GM21381 (cell line): Measurements from ENCODE around the gene NPIPB12.
"Not testable (repeated sequence)": the region's sequence is repeated elsewhere in the genome, so short reads cannot be mapped to it uniquely, and the experiment has no call there.

Experiments used
- ATAC-seq: cut with Tn5 transposase; IDR thresholded peaks from one replicate; pipeline ENCODE4 v1.9.1; 2021; ENCODE audit warnings: mild to moderate bottlenecking, moderate library complexity; ENCODE audit not compliant: unreplicated experiment

NPIPB12 gene

DNA sequence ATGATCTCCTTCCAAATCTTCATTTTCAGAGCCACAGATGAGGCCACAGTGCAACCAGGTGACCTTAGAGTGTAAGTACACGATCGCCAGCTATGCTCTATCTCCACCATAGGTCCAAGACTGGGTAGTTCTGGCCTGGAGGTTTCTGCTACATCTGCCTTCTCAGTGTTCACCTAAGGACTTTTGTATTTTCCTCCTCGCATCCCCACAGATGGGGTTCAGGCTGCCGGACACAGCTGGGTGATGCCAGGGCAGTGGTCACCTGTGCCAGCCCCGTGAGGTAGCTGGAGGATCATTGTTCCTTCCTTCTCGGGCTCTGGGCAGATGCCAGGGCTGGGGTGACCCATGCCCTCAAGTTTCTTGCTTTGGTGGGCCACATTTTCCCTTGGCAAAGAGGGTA lies at the start of gene NPIPB12:
Gene NPIPB12, minus strand, starts transcription at position 101 of the 400 bp plus-strand sequence.
- ATAC-seq = not testable (repeated sequence)

DNA sequence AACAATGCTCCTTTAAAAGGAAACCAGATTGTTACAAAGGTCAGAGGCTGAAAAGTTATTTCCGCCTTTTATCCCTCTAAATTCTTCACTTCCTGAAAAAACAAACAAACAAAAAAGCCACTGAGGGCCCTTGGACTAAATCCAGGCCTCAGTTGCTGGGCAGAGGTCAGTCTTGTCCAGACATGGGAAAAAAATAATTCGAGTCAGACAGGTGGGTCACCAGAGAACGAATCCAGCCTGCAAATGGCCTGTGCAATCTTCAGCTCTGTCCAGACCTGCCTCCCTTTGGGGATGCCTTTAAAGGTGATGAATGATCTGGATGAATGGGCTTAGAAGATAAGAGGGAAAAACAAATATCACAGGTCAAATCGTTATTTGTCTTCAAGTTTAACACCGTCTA lies 15.3 kb upstream of the NPIPB12 start:
- not testable (repeated sequence) for ATAC-seq

DNA sequence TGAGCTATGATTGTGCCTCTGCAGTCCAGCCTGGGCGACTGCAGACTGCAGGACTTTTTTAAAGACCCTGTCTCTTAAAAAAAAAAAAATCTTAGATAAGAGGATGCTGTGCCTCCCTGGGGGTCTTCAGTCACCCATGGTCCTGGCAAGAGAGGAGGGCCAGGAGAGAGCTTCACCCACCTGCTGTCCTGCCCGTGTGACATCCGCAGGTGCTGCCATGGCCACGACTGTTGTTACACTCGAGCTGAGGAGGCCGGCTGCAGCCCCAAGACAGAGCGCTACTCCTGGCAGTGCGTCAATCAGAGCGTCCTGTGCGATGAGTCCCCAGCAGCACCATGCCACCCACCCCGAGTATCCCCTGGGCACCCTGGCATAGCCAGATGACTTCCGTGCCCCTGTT lies 23.9 kb downstream of the NPIPB12 start:
- not testable (repeated sequence) for ATAC-seq

DNA sequence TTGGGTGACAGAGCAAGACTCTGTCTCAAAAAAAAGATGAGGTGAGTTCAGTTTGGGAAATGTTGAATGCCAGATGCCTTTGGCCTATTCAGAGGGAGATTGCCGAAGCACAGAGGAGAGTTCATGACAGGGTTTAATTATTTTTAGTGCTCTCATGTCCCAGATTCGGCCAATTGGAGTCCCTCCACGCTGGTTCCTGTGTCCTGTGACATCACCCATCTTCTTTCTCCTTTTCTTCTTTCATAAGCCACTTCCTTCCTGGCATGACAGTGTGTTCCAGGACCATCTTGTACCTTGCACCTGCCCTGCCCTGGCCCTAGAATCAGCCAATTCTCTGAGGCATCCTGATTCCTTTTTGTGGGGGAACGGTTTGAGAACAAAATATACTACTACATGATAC lies 34.1 kb downstream of the NPIPB12 start:
- not testable (repeated sequence) for ATAC-seq

DNA sequence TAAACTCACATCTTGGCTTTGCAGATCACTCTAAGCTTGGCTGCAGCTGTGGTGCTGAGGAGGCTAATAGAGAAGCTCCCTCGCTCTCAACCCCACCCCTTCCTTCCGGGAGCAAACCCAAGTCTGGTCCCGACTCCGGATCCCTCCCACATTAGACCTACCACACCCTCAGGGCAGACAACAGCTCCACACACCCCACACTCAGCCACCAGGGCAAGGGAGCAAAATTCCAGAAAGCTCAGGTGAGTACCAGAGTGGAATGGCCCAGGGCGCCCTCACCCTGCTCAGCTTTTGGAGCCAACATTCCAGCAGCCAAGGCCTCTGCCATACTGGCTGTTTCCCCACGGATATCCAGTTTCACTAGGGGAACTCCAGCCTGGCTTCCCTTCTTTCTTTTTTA lies 36.5 kb downstream of the NPIPB12 start:
- ATAC-seq = not testable (repeated sequence)

DNA sequence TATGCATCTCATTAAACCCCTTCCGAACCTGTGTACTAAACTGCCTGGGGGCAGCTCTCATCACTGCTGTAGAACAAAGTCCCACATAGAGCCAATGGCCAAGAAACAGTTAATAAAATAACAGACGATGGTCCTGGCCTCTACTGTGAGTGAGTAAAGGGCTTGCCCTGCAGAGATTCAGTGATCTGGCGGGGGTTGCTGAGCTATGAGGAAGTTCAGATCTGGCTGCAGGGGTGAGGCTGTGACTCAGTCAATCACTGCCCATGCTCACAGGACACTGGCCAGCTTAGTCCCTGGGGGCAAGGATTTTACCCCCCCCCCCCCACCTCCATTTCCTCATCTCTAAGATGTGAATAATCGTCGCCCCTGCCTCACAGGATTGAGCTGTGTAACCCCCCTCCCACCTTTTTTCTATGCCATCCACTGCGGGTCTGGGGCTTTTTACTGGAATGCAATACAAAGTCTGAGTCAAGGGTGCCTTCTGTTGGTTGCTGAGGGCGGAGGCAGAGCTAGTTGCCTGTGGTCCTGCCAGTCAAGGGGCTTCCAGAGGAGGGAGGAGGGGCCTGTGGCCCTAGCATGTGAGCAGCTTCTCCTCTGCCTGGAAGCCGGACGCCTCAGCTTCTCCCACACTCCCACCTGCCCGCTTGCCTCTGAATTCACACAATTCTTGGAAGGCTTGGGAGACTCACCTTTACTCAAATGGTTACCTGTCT lies 38.4 kb downstream of the NPIPB12 start:
- ATAC-seq = not testable (repeated sequence)

DNA sequence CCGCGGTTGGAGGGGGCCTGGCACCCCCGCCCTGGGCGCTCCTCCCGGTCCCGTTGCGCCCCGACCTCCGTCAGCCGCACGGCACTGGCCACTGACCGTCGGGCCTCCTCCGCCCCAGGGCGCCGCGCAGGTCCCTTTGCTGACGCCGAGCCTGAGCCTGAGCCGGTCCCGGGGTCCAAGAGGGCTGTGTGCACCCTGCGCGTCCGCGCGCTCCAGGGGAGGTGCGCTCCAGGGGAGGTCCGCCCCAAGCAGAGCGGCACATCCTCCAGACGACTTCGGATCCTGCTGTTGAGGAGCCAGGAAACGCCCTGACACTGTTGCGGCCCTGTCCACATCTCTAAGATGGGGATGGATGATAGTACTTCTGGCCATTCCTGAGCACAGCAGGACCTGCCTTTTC lies 39.3 kb downstream of the NPIPB12 start:
- not testable (repeated sequence) for ATAC-seq

DNA sequence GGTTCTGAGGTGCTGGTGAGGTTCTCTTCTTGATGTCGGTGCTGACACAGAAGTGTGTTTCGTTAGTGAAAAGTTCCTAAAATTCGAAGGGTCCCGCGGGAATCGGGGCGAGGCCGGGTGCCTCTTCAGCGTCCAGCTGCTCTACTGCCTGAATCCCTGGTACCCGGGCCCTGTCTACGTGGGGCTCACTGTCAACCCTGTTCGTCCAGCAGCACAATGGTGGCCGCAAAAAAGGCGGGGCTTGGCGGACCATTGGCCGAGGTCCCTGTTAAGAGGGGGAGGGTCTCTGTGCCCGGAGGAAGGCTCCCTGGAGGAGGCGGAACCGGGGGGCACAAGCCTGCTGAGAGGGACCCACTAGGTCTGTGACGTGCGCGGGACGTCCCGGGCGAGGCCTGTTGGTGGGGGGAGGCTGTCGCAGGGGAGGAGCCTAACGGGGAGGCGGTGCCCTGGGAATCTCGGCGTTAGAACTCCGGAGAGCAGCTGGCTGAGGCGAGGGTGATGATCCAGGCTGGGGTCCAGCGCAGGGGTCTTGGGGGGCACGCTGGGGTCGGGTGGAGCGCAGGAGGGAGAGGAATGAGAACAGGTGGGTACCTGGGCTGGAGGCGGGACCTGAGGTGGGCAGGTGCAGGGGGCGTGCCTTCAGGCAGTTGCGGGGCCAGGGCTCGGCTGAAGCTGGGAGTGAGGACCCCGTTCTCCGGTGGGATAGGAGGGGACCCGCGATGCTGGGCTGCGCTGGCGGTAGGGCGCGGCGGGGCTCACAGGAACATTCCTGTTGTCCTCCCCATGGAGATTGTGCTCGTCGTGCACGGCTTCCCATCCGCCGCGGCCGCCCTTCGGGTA lies 40.0 kb downstream of the NPIPB12 start:
- not testable (repeated sequence) for ATAC-seq

DNA sequence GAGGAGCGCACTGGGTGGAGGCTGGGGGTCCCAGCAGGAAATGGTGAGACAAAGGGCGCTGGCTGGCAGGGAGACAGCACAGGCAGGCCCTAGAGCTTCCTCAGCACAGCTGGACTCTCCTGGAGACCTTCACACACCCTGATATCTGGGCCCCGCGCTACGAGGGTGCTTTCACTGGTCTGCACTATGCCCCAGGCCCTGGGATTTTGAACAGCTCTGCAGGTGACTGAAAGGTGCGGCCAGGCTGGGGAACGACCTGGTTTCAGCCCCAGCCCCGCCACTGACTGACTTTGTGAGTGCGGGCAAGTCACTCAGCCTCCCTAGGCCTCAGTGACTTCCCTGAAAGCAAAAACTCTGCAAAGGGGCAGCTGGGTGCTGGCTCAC lies 45.6 kb downstream of the NPIPB12 start:
- not testable (repeated sequence) for ATAC-seq

DNA sequence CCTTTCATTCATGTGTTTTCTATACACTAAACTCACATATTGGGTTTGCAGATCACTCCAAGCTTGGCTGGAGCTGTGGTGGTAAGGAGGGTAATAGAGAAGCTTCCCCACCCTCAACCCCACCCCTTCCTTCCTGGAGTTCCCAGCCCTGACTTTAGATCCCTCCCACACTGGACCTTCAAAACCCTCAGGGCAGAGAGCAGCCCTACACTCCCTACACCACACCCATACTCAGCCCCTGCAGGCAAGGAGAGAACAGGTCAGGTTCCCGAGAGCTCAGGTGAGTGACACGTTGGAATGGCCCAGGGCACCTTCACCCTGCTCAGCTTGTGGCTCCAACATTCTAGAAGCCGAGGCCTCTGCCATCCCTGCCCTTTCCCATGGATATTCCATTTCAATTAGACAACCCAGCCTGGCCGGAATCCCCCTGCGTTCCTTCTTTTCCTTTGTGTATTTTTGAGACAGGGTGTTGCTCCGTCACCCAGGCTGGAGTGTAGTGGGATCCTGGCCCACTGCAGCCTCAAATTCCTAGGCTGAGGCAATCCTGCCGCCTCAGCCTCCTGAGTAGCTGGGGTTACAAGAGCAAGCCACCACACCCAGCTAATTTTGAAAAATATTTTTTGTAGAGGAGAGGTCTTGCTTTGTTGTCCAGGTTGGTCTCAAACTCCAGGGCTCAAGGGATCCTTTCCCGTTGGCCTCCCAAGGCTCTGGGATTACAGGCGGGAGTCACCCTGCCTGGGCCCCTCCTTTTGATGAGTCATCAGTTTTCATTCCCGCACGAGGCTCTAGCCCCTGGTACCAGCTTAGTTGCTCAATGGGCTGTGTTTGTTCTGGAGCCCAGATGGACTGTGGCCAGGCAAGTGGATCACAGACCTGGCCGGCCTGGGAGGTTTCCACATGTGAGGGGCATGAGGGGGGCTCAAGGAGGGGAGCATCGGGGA lies 46.2 kb downstream of the NPIPB12 start, which contains the start of gene SULT1A4:
Gene SULT1A4, plus strand, starts transcription at position 208 of the 941 bp plus-strand sequence. CDS start 1,473 bp downstream, outside the sequence.
- ATAC-seq = not testable (repeated sequence)

DNA sequence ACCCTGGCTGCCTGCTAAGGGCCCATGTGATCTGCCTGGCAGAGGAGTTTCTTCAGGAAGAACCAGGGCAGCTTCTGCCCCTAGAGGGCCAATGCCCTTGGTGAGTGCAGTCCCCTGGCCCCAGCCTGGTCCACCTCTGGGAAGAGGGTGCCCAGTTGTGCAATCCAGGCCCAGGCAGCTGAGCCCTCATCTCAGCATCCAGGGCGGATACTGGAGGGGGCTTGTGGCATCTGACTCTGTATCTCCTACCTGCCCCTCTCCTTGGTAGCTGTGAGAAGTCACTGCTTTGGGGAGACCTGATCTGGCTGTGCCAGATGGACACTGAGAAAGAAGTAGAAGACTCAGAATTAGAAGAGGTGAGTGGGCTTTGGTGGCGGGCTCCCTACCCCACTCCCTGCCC lies 48.5 kb downstream of the NPIPB12 start:
- not testable (repeated sequence) for ATAC-seq

DNA sequence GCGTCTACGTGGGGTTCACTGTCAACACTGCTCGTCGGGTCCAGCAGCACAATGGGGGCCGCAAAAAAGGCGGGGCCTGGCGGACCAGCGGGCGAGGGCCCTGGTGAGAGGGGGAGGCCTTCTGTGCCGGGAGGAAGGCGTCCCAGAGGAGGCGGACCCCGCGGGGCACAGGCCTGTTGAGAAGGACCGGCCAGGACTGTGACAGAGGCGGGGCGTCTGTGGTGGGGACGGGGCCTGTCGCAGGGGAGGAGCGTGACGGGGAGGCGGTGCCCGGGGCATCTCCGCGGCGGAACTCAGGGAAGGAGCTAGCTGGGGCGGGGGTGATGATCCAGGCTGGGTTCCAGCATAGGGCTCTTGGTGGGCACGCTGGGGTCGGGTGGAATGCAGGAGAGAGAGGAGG lies 51.4 kb downstream of the NPIPB12 start:
- ATAC-seq = peak; percentile 54

DNA sequence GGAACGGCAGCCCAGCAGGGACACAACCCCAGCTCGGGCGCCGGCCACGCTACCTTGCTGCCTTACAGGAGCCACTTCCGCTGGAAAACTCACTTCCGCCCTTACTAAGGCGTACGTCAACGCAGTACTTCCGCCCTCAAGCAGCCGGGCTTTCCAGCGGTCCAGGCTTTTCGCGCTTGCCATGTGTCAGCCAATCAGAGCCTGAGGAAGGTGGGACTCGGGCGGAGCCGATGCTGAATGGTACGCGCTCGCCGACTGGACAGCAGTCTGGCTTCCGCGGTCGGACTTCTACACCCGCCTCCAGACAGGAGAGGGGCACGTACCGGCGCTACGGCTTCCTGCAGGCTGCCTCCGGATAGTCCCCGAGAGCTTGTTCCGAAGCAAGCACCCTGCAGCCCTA lies 51.9 kb downstream of the NPIPB12 start, which contains the start of the genes BOLA2 and SLX1B:
Gene BOLA2, minus strand, starts transcription at position 83 of the 400 bp plus-strand sequence. CDS start 98 bp downstream, outside the sequence.
Gene SLX1B, plus strand, starts transcription at position 265 of the 400 bp plus-strand sequence.
- ATAC-seq = peak; percentile 77

DNA sequence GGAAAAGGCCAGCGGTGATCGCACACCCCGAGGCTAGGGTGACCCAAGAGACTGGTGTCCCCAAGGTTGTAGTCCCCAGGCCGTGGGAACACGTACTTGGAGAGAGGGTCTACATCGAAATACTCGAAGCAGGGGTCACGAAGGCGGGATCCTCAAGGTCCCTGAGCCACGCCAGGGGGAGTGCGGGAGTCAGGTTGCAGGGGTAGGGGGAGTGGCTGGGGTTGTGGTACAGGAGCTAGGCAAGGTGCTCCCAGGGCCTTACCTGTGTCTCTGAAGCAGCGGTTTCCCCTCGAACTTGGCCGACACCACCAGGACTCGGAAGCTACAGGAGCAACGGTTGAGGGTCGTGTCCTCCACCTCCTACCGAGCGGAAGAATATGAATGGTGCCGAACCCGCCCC lies 52.5 kb downstream of the NPIPB12 start:
- peak; percentile 12 for ATAC-seq
